Medulla oblongata (tissue), 1 donor: Measurements from ENCODE around the gene FOSL2.

Source experiments
- DNase-seq: peaks from one replicate; pipeline ENCODE4 v3.0.0-alpha.2; 2015; ENCODE audit errors: extremely low spot score

Gene FOSL2

GRCh38 chr2:28392297-28393113 lies at the start of gene FOSL2:
Gene FOSL2, plus strand, starts transcription at chr2:28392858. Its CDS starts 863 bp downstream, at chr2:28393721.
- peak; percentile 98 for DNase-seq

- no peak for DNase-seq
Observed at GRCh38 chr2:28343184-28343942, 49.3 kb upstream of the FOSL2 start.

- no peak for DNase-seq
Observed at GRCh38 chr2:28343971-28344715, 48.5 kb upstream of the FOSL2 start.

- no peak for DNase-seq
Observed at GRCh38 chr2:28344756-28345373, 47.8 kb upstream of the FOSL2 start.

- no peak for DNase-seq
Observed at GRCh38 chr2:28345619-28346018, 47.0 kb upstream of the FOSL2 start.

GRCh38 chr2:28346587-28346986 lies 46.1 kb upstream of the FOSL2 start:
- DNase-seq, result no peak

GRCh38 chr2:28347193-28347592 lies 45.5 kb upstream of the FOSL2 start:
- DNase-seq, result no peak

- no peak for DNase-seq
Observed at GRCh38 chr2:28347596-28347995, 45.1 kb upstream of the FOSL2 start.

GRCh38 chr2:28348149-28348567 lies 44.5 kb upstream of the FOSL2 start:
- no peak for DNase-seq

- DNase-seq, result no peak
Observed at GRCh38 chr2:28348921-28349320, 43.7 kb upstream of the FOSL2 start.

GRCh38 chr2:28349546-28350165 lies 43.0 kb upstream of the FOSL2 start:
- DNase-seq, result no peak

GRCh38 chr2:28350196-28350595 lies 42.5 kb upstream of the FOSL2 start:
- no peak for DNase-seq

GRCh38 chr2:28350791-28351285 lies 41.8 kb upstream of the FOSL2 start:
- DNase-seq, result no peak

GRCh38 chr2:28351621-28352020 lies 41.0 kb upstream of the FOSL2 start:
- DNase-seq, result no peak

GRCh38 chr2:28352104-28352503 lies 40.6 kb upstream of the FOSL2 start:
- DNase-seq, result no peak

- no peak for DNase-seq
Observed at GRCh38 chr2:28352610-28353195, 40.0 kb upstream of the FOSL2 start.

GRCh38 chr2:28354920-28355520 lies 37.6 kb upstream of the FOSL2 start:
- DNase-seq, result no peak

- no peak for DNase-seq
Observed at GRCh38 chr2:28355521-28356094, 37.0 kb upstream of the FOSL2 start.

GRCh38 chr2:28356095-28356911 lies 36.4 kb upstream of the FOSL2 start:
- DNase-seq, result peak; percentile 64
